Endothelial cell of umbilical vein (primary cell): Measurements from ENCODE around the gene ADAM22. TPM values are rescaled to one million over a fixed set of nuclear protein-coding genes. Genes with fewer than 3 reads are reported as not detected.

Experiments used
- BruUV-seq: library from RNA; stranded (reverse); fragments of 400-500 nt; replicated peaks from 2 replicates; lab custom pipeline; 2021; lab: Mats Ljungman, UMichigan
- CTCF ChIA-PET: fragments of 300-600, 350-600 bp; sonication (Branson Sonifier 250); formaldehyde crosslinking; loops from one replicate; lab custom pipeline; 2021; ENCODE audit warnings: antibody characterized with exemption, inconsistent platforms; lab: Charles Lee
- POLR2A ChIA-PET: fragments of 300-600, 350-600 bp; sonication (Branson Sonifier 250); formaldehyde crosslinking; loops from one replicate; lab custom pipeline; 2021; ENCODE audit warnings: antibody characterized with exemption, inconsistent platforms; lab: Charles Lee
- DNase-seq: peaks from one replicate; pipeline ENCODE4 v3.0.0-alpha.2; 2011; ENCODE audit warnings: low read depth, low spot score
- FAIRE-seq: peaks from 2 replicates; lab custom pipeline; 2011; peaks lifted over from hg19 to GRCh38; lab: Jason Lieb, UNC
- H2AFZ ChIP-seq: 2 replicates; pipeline ENCODE4 v1.6.0; 2012; ENCODE audit warnings: low read depth, low read length, control low read depth, inconsistent platforms
- H3K27ac ChIP-seq: 2 replicates; pipeline ENCODE4 v1.5.1; 2011; ENCODE audit warnings: low read depth, mild to moderate bottlenecking, control low read depth, low read length, moderate library complexity; ENCODE audit not compliant: insufficient read depth
- H3K27me3 ChIP-seq, 2 experiments: 2 replicates each; pipeline versions ENCODE4 v1.6.0 to v1.6.1; 2011; ENCODE audit warnings: low read length in 2 of 2, mixed read lengths in 1 of 2; ENCODE audit not compliant: control insufficient read depth in 2 of 2, insufficient read depth in 2 of 2
- H3K36me3 ChIP-seq, 2 experiments: 2 replicates in 1 of 2; 3 replicates in 1 of 2; pipeline ENCODE4 v1.5.1; 2011; ENCODE audit warnings: low read length in 2 of 2, mild to moderate bottlenecking in 1 of 2, moderate library complexity in 1 of 2; ENCODE audit not compliant: control insufficient read depth in 2 of 2, insufficient read depth in 2 of 2; ENCODE audit errors: extremely low read depth in 1 of 2
- H3K4me1 ChIP-seq: 3 replicates; pipeline ENCODE4 v1.5.1; 2011; ENCODE audit warnings: mild to moderate bottlenecking, low read length; ENCODE audit not compliant: control insufficient read depth, insufficient read depth; ENCODE audit errors: extremely low read depth
- H3K4me2 ChIP-seq: 2 replicates; pipeline ENCODE4 v1.6.1; 2011; ENCODE audit warnings: low read length, control low read depth, mixed read lengths; ENCODE audit not compliant: insufficient read depth
- H3K4me3 ChIP-seq, 3 experiments: fragments of 200-600 bp in 1 of 3; sonication (generic), shearing (Covaris generic) in 1 of 3; replicated peaks in 1 of 3; 2 replicates each; pipeline ENCODE4 v1.5.1; 2011 to 2016; ENCODE audit warnings: control low read depth in 3 of 3, low read length in 3 of 3, mild to moderate bottlenecking in 2 of 3, inconsistent platforms in 1 of 3, low read depth in 1 of 3, moderate library complexity in 1 of 3; ENCODE audit not compliant: insufficient read depth in 1 of 3
- H3K79me2 ChIP-seq: 2 replicates; pipeline ENCODE4 v1.6.0; 2012; ENCODE audit warnings: low read length, inconsistent platforms; ENCODE audit not compliant: control insufficient read depth, insufficient read depth
- H3K9ac ChIP-seq: replicated peaks from 2 replicates; pipeline ENCODE3; 2011; ENCODE audit warnings: low read length, control low read depth; ENCODE audit not compliant: insufficient read depth; ENCODE audit errors: extremely low read depth
- H3K9me1 ChIP-seq: replicated peaks from 3 replicates; pipeline ENCODE4 v1.6.0; 2011; ENCODE audit warnings: mild to moderate bottlenecking, low read length; ENCODE audit not compliant: control insufficient read depth, insufficient read depth; ENCODE audit errors: extremely low read depth
- H3K9me3 ChIP-seq: replicated peaks from 2 replicates; pipeline ENCODE4 v1.5.1; 2012; ENCODE audit warnings: low read length, inconsistent platforms; ENCODE audit not compliant: control insufficient read depth, insufficient read depth
- H4K20me1 ChIP-seq: replicated peaks from 2 replicates; pipeline ENCODE3; 2011; ENCODE audit warnings: mild to moderate bottlenecking, low read length; ENCODE audit not compliant: control insufficient read depth, insufficient read depth; ENCODE audit errors: extremely low read depth
- CTCF ChIP-seq, 2 donors: IDR thresholded peaks; 1 replicate in 1 of 2; 2 replicates in 1 of 2; pipeline ENCODE4 v1.5.1; 2011; ENCODE audit warnings: low read length in 2 of 2, mild to moderate bottlenecking in 2 of 2, moderate library complexity in 2 of 2, control low read depth in 1 of 2, inconsistent platforms in 1 of 2, low read depth in 1 of 2; ENCODE audit not compliant: insufficient read depth in 1 of 2; ENCODE audit errors: extremely low read depth in 1 of 2
- EZH2 ChIP-seq: IDR thresholded peaks from 2 replicates; pipeline ENCODE4 v1.6.1; 2012; ENCODE audit warnings: borderline replicate concordance, low read depth, mild to moderate bottlenecking, moderate library complexity, low read length, inconsistent platforms; ENCODE audit not compliant: severe bottlenecking
- FOS ChIP-seq: IDR thresholded peaks from 2 replicates; pipeline ENCODE4 v1.6.1; 2011; ENCODE audit warnings: mild to moderate bottlenecking, low read length, moderate library complexity, borderline replicate concordance; ENCODE audit not compliant: insufficient read depth
- GATA2 ChIP-seq: IDR thresholded peaks from 2 replicates; pipeline ENCODE4 v1.7.0; 2011; ENCODE audit warnings: low read depth, mild to moderate bottlenecking, moderate library complexity, mixed read lengths, low read length; ENCODE audit not compliant: insufficient read length, insufficient read depth
- JUN ChIP-seq: IDR thresholded peaks from 2 replicates; pipeline ENCODE4 v1.6.1; 2011; ENCODE audit warnings: borderline replicate concordance, low read depth; ENCODE audit not compliant: insufficient read length, insufficient read depth
- MAX ChIP-seq: IDR thresholded peaks from 2 replicates; pipeline ENCODE4 v1.6.1; 2011; ENCODE audit not compliant: insufficient read depth, insufficient read length
- MYC ChIP-seq: IDR thresholded peaks from one replicate; pipeline ENCODE4 v1.6.1; 2011; ENCODE audit warnings: mild to moderate bottlenecking, low read depth, low read length
- POLR2A ChIP-seq: IDR thresholded peaks from 2 replicates; pipeline ENCODE4 v1.6.1; 2012; ENCODE audit warnings: low read depth, mild to moderate bottlenecking, control low read depth, low read length
- POLR2AphosphoS5 ChIP-seq: IDR thresholded peaks from 2 replicates; pipeline ENCODE4 v1.6.1; 2012; ENCODE audit warnings: low read depth, mild to moderate bottlenecking, control low read depth, low read length, moderate library complexity; ENCODE audit not compliant: insufficient read depth
- dilution Hi-C: fragments of 300-500 bp; cut with MboI; formaldehyde crosslinking; loops from one replicate; pipeline ENCODE4 v1.15.0; 2019; ENCODE audit warnings: low sequenced_read_pairs; ENCODE audit not compliant: extremely low pct_ligation_motif_present
- intact Hi-C: fragments of 100-400 bp; cut with micrococcal nuclease; formaldehyde crosslinking; loops from one replicate; pipeline ENCODE4 v1.10.0; 2022
- polyA plus RNA-seq, 4 experiments: library from polyadenylated mRNA; depleted of rRNA in 3 of 4; stranded (reverse) in 3 of 4; unstranded in 1 of 4; fragments of >200 nt; gene quantifications; 2 replicates each; pipeline versions ENCODE4 v1.2.1 to v1.2.3, GENCODE V29; 2011 to 2012; ENCODE audit warnings: missing spikeins in 1 of 4
- total RNA-seq: library from RNA; stranded (reverse); gene quantifications from 2 replicates; pipeline ENCODE4 v1.2.3, GENCODE V29; 2021

ADAM22 gene
- total and polyA plus RNA-seq, 2 donors (not counting 3 experiments of a cell fraction or from before 2014, with no cell fraction given) = 0.33 to 0.53 TPM

GRCh38 chr7:88151119-88151790, 217.2 kb downstream of the ADAM22 start:
- H3K4me3 ChIP-seq = no peak overlapping the region
- no peak for FAIRE-seq
- POLR2A ChIA-PET = no interaction called here
- H3K4me1 ChIP-seq = no peaks in the 10 kb centered on the region
- no peak overlapping the region for H2AFZ ChIP-seq
- H3K27me3 ChIP-seq = peaks cover 0 to under 1% of the 10 kb centered on the region in 2 experiments
- no peaks in the 10 kb centered on the region for H3K79me2 ChIP-seq
- no peak for DNase-seq
- no peak overlapping the region for H3K9ac ChIP-seq
- no peak overlapping the region for H3K4me2 ChIP-seq
- CTCF ChIA-PET = interaction anchor here (1.2 kb wide), 1 partner anchor 18 kb away, joined by 3 read pairs; no protein-coding TSS in a partner anchor
- TF ChIP-seq EZH2 (no peak), POLR2AphosphoS5 (no peak), FOS (no peak), MYC (no peak), JUN (no peak), MAX (no peak), POLR2A (no peak), CTCF (IDR thresholded peaks at IDR 0.05; ENCODE audit: extremely low read depth in 1 of 2, insufficient read depth in 1 of 2, low read depth in 1 of 2, low read length in 2 of 2) (no peak), GATA2 (no peak)
- H3K27ac ChIP-seq = no peak overlapping the region
- no peaks in the 10 kb centered on the region for H3K36me3 ChIP-seq
- no peaks in the 10 kb centered on the region for H3K9me3 ChIP-seq
- intact Hi-C loops (no loop called here), dilution Hi-C loops (no loop called here)
- H3K9me1 ChIP-seq = no peaks in the 10 kb centered on the region
- BruUV-seq = no TSS peak
- no peaks in the 10 kb centered on the region for H4K20me1 ChIP-seq
